RCC 7860 (cell line): ENCODE data around the gene TTLL5.
"Not testable (repeated sequence)": the region's sequence is repeated elsewhere in the genome, so short reads cannot be mapped to it uniquely, and the experiment has no call there.

Experiments used
- DNase-seq: peaks from one replicate; pipeline ENCODE4 v3.0.0-alpha.2; 2015; ENCODE audit warnings: low spot score
- FAIRE-seq: peaks from 2 replicates; lab custom pipeline; 2012; peaks lifted over from hg19 to GRCh38; lab: Jason Lieb, UNC

TTLL5 gene

DNA sequence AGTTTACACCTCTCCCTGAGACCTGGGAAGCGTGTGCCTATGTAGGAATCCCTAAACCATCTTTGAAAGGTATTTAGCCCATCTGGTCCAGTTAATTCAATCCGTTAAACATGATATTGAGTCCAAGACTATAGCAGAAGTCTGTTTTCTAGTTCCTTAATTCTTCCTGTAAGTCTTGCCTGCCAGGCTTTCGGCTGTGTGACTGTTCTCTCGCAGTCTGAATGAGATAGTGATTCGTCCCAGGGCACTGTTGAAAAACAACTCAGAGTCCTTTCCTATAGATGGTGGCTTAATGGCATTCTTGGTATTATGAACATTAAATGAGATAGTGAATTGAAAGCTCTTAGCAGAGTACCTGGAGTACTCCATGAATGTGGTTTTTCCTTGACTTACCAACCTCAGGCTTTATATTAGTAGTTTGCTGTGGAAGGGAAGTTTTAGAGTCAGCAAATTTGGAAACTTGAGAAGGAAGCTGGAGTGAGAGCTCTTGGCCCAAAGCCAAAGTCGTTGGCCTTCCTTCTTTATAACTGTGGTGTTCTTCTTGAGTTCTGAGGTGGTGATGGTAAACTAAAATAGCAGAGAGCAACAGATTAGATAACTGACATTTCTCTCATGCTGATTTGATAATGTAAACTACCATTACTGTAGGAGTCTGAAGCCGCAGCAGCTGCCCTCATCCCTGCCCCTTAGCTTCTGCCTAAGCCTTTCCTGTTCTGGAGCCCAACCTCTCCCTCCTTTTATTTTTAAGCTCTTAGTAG, 244.3 kb downstream of the TTLL5 start:
- FAIRE-seq (no peak), DNase-seq (no peak)

DNA sequence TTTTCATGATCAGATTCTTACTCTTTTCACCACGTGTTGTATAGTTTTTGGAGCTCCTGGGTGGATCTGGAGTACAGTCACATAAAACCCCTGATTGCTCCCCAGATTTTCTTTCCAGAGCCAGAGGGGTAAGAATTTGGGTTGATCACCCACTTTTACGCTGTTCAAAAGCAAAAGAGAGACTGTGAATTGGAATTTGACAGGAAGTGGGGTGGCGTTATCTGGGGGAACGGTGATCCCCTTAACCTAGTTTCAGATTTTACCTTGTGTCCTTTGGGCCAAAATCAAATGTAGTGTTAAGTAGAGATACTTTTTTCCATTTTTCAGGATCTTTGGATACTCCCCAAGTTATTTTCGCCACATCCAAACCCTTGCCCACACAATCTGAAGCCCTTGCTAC, 245.2 kb downstream of the TTLL5 start:
- FAIRE-seq = no peak
- no peak for DNase-seq

DNA sequence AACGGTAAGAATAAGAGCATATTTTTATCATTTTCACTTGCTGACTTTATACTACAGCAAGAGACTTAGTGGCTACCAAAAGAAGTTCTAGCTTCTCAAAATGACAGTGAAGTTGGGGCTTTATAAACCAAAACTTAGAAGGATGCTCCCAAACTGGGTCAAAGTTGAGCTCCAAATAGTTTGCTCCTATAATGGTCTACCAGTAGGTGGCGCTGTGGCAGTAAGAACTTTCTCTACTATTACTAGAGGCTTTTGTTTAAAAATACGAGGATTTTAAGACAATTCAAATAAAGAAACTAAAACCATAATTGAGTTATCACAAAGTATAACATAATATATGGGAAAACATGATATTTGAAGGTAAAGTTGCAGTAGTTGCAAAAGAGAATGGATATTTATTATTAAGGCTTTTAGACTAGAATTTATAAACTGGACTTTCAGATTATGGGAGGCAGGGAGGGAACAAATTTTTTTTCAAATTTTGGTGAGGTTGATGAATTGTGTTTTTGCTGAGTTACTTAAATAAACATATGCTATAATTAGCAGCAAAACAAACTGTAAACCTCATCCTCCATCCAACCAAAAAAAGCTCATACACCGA, 245.7 kb downstream of the TTLL5 start:
- DNase-seq (peak; percentile 17), FAIRE-seq (peak; percentile 37)

DNA sequence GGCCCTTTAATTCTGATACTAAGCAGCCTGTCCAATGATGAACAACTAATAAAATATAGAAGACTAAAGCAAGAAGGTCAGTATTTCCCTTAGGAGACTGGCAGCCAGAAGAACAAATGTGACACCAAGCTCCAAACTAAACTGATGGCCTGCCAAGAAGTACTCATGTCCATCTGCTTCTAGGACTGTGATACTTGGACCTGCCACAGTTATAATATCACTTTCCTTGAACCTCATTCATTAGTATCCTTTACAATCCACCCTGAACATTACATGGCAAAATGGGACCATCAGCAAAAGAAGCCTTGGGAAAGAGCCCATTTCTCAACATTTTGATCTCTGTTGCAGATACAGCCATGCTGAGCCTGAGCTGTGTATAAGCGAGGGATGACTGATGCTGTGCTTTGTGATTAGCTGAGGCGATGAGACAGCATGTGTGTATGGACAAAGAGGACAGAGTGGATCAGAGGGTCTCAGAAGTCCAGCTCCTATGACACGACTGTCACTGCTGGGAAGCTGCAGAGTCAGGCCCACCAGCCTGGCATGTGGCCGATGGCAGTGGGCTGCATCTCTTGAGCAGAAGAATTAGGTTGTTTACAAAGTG, 246.8 kb downstream of the TTLL5 start:
- FAIRE-seq = no peak
- DNase-seq = no peak

DNA sequence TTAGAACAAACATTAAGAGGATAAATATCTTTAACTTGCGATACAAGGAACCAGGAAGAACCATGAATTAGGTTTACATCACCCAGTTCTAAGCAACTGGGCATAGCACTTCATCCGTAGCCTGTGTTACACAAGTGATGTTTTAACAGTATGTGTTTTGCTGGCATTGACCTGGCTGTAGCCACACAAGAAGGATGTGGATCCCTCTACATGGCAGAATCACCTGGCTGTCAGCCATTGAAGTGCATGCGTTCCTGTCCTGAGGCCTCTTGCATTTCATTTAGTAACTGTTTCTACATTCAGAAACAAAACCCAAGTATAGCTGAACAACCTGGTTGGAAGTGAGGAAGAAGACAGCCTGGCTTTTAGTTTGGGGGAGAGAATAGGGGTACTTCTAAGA, 248.6 kb downstream of the TTLL5 start:
- DNase-seq (no peak), FAIRE-seq (no peak)

DNA sequence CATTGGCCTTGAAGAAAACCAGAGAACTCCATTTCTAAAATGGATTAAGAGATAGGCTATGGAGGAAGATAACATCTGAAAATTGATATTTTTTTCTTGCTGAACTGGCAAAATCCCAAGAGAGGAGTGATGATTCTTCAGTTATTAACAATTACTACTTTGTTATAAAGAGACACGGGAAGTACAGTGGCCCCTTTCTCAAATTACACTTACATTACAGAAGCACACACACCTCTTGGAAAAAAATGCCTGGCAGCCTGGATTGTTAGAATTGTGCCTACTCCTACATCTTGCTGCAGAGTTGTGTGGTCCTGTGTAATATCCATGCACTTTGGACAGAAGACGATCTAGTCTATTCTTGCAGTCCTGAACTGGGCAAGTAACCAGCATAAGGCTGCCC, 249.0 kb downstream of the TTLL5 start:
- DNase-seq (no peak), FAIRE-seq (no peak)

DNA sequence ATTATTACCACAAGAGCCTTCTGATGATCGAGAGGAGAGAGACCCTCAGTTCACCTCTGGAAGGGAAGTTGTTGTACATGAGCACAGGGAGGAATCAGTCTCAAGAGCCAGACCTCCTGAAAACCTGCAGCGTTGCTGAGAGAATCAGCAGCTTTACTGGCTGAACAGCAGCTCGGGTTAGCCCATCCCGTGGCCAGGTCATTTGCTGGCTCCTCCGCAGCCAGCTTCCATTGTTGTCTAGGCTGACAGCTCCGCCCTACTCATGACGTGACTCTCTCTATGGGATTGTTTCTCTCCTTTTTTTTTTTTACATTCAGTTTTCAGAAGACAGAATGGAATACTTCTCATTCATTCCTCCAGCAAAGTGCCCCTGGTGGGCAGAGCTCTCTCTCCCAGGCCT, 250.8 kb downstream of the TTLL5 start:
- DNase-seq (no peak), FAIRE-seq (no peak)

DNA sequence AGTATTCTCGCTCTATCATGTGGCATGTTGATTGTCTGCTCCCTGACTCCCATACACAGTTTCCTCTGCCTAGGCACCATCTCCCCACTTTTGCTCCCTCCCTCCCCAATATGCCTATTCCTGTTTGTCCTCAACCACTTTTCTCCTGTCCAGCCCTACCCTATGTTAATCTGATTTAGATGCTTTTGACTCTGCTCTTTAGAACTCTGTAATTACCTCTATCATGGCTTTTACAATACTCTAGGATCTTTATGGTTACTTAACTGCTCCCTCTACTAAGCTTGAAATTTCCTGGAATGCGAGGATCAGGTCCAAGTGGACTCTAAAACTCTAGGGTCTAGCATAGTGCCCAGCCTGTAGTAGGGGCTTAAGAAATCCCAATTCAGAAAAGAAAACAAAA, 252.1 kb downstream of the TTLL5 start:
- FAIRE-seq = no peak
- DNase-seq = no peak

DNA sequence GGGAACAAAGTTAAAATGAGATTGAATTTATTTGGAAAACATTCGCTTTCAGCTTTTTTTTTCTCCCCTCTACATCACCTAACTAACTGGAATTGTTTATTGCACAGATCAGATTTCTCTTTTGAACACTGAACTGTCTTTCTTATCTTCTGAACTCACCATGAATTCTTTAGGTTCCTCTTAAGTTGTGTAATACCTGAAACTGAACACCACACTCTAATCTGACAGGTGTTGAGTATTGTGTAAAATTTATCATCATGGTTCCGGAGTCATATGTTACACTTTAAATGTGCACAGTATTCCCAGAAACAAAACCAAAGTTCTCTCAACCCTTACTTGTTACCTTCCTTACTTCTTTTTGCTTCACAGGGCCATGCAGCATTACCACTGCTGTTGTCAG, 254.0 kb downstream of the TTLL5 start:
- DNase-seq = no peak
- FAIRE-seq = no peak

DNA sequence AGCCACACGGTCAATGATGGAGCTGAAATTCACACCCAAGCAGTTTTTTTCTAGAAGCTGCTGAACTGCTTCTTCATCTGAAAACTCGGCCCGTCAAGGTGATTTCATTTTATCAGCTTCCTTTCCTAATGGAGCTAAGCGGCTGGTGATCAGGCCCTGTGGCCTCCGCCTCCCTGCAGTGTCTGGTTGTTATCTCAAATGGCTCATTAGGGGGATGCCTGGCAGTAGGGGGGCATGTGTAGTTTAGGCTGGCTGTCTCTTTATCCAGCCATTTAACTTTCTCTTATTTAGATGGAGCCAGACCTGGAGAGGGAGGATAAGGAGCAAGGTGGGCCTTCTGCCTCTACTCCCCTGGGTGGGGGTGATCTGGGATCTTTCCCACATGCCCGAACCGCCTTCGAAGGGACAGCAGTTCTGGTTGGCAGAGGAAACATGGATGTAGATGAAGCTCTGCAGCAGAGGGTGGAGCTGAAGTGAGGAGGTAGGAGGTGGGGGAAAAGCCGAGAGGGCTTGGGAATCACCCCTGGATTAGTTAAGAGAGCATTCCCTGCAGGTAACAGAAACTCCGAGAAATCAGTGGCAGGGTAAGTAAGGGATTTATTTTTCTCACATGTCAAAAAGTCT, 256.4 kb downstream of the TTLL5 start:
- DNase-seq (no peak), FAIRE-seq (no peak)

DNA sequence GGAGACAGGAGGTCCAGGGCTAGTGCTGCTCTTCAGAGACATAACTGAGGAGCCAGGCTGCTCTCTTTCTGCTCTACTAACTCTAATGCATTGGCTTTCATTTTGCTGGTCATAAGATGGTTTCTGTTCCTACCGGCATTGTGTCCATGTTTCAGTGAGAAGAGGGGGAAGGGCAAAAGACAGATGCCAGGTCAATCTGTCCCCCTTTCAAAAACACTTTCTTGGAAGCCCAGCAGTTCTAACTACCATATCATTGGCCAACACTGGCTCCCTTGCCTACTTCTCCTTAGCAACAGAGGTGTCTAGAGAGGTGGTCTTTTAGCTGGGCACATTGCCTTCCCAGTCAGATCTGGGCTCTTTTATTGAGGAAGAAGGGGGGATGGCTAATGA, 256.9 kb downstream of the TTLL5 start:
- no peak for DNase-seq
- FAIRE-seq = no peak

DNA sequence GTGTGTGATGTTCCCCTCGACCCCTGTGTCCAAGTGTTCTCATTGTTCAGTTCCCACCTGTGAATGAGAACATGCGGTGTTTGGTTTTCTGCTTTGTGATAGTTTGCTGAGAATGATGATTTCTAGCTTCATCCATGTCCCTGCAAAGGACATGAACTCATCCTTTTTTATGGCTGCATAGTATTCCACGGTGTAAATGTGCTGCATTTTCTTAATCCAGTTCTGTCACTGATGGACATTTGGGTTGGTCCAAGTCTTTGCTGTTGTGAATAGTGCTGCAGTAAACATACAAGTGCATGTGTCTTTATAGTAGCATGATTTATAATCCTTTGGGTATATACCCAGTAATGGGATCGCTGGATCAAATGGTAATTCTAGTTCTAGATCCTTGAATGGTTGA, 259.4 kb downstream of the TTLL5 start:
- not testable (repeated sequence) for FAIRE-seq

DNA sequence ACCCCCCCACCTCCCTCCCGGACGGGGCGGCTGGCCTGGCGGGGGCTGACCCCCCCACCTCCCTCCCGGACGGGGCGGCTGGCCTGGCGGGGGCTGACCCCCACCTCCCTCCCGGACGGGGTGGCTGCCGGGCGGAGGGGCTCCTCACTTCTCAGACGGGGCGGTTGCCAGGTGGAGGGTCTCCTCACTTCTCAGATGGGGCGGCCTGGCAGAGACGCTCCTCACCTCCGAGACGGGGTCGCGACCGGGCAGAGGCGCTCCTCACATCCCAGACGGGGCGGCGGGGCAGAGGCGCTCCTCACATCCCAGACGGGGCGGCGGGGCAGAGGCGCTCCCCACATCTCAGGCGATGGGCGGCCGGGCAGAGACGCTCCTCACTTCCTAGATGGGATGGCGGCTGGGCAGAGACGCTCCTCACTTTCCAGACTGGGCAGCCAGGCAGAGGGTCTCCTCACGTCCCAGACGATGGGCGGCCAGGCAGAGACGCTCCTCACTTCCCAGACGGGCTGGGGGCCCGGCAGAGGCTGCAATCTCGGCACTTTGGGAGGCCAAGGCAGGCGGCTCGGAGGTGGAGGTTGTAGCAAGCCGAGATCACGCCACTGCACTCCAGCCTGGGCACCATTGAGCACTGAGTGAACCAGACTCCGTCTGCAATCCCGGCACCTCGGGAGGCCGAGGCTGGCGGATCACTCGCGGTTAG, 264.2 kb downstream of the TTLL5 start:
- not testable (repeated sequence) for DNase-seq, FAIRE-seq

More for the DNA sequence above, 259.4 kb downstream of the TTLL5 start:
- not testable (repeated sequence) for DNase-seq

DNA sequence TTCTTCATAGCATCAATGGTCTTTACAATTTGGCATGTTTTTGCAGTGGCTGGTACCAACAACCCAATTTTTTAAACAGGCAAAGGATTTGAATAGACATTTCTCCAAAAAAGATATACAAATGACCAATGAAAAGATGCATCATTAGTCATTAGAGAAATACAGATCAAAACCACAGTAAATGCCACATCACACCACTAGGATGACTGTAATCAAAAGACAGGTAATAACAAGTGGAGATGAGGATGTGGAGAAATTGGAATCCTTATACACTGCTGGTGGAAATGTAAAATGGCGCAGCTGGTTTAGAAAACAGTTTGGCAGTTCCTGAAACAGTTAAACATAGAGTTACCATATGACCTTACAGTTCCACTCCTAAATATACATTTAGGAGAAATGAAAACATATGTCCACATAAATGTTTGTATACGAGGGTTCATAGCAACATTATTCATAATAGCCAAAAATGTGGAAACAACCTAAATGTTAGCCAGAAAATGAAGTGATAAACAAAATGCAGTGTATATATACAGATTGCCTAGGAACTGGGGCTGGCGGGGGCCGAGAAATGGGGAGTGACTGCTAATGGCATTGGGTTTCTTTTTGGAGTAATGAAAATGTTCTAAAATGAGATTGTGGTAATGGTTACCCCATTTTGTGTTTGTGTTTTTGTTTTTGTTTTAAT, 265.5 kb downstream of the TTLL5 start:
- FAIRE-seq = no peak
- no peak for DNase-seq

DNA sequence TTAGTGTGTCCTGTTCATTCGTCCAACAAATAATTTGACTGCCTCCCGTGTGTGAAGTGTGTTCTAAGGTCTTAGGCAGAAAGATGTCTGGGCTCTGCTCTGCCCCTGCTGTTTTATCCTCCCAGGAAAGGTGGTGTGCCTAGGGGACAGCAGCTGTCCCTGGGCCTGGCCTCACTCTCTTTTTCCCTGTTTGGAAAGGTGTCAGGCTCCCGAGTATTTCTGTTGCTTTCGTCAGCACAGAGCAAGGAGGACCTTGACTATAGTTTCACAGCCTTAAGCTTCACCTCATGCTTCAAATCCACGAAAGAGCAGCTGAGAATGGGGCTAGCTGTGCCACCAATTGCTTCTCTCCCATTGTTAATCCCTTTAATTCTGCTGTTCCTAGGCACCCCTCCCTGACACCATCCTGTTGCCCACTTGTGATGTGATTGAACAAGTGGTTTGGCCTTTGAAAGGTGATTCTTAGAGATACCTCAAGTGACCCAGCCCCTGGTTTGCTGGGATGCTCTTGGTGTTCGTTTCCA, 266.6 kb downstream of the TTLL5 start:
- DNase-seq (no peak), FAIRE-seq (no peak)

DNA sequence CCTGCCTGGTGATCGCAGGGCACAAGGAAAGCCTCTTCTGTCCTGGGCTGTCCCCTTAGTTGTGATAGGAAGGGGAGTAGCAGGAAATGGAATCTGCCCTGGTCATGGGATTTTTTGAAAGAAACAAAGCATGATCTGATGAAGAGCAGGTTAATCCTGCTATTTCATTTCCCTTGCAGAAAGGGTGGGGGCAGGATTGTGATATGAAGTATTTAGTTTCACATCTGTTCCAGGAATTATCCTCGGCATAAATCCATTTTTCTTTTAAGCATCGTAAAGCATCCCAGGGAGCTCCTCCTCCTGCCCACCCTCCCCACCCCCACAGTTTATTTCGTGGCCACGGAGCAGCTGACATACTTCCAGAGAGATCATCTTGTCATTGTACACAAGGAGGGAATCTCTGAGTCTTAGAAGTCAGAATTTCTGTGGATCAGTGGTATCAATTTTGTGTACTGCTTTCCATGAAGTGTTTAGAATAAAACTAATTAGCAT, 267.7 kb downstream of the TTLL5 start:
- FAIRE-seq (no peak), DNase-seq (no peak)

DNA sequence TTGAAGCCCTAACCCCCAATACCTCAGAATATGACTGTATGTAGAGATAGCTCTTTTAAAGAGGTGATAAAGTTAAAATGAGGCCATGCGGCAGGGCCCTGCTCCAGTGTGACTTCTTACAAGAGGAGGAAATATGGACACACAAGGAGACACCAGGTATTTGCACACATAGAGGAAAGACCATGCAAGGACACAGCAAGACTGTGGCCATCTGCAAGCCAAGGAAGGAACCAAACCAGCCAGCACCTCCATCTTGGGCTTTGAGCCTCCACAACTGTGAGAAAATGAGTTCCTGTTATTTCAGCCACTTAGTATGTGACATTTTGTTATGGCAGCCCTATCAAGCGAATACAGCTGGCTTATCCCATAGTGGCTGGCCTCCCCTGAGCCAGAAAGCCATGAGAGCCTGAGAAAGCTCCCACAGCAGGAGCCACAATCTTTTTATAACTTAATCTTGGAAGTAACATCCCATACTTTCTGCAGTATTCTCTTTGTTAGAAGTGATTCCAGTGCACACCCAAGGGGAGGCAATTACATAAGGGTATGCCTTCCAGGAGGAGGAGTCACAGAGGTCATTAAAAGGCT, 272.8 kb downstream of the TTLL5 start:
- no peak for DNase-seq
- no peak for FAIRE-seq

DNA sequence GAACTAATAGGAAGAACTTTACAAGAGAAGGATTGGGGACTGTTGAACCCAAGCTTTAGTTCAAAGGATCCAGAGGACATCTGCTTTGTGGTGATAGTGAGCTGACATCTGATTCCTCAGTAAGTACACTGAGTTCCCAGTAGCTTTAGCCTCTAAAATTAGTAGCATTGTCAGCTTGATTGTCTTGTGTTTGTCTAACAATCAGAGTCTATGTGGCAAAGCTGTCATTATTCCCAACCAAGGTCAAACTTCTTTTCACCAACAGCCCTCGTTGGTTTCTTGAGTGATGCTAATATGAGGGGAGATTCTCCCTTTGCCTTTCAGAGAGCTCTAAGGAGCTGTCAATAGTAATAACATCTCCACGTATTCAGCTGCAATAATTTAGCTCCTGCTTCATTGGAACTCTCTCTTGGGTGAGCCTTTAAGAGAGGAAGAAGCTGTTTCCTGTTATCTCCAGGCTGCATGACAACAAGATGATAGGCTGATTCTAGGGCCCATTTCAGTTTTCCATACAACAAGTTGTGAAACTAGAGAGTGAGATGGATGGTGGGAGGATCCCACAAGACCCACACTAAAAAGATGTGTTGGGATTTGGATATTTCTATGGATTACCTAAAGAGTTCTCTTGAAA, 274.1 kb downstream of the TTLL5 start:
- DNase-seq = no peak
- no peak for FAIRE-seq

DNA sequence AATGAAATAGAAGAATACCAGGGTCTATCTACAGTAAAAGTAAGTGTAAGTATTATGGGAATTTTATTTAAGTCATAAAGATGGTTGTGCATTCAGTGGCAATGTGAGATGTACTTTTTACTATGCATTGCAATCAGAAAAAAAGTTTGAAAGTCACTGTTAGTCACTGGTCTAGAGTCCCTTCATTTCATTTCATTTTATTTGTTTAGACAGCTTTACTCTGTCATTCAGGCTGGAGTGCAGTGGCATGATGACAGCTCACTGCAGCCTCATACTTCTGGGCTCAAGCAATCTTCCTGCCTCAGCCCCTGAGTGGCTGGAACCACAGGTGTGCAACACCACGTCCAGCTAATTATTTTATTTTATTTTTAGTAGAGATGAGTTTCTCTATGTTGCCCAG, 278.2 kb downstream of the TTLL5 start:
- FAIRE-seq (no peak), DNase-seq (no peak)
